DMS114 treated with DMSO at 0.1 percent for 48 hours (cell line): Measurements from ENCODE around the gene SLCO3A1.
"Not testable (repeated sequence)": the region's sequence is repeated elsewhere in the genome, so short reads cannot be mapped to it uniquely, and the experiment has no call there.

ENCODE experiments used
- DNase-seq: peaks from one replicate; lab custom pipeline; 2025; ENCODE audit not compliant: unreplicated experiment; lab: John Stamatoyannopoulos, UW

Gene SLCO3A1

GRCh38 chr15:92028389-92028724 is 174.8 kb downstream of the SLCO3A1 start:
- DNase-seq, result no peak

GRCh38 chr15:92029767-92030166 is 176.3 kb downstream of the SLCO3A1 start:
- DNase-seq, result no peak

- no peak for DNase-seq
Measured at GRCh38 chr15:92033314-92033713, 179.8 kb downstream of the SLCO3A1 start.

GRCh38 chr15:92033723-92034122 is 180.2 kb downstream of the SLCO3A1 start:
- DNase-seq, result no peak

- DNase-seq, result no peak
Measured at GRCh38 chr15:92034227-92034626, 180.7 kb downstream of the SLCO3A1 start.

GRCh38 chr15:92035551-92035950 is 182.0 kb downstream of the SLCO3A1 start:
- DNase-seq, result no peak

GRCh38 chr15:92035961-92036360 is 182.5 kb downstream of the SLCO3A1 start:
- DNase-seq, result no peak

- no peak for DNase-seq
Measured at GRCh38 chr15:92037491-92037890, 184.0 kb downstream of the SLCO3A1 start.

- DNase-seq, result no peak
Measured at GRCh38 chr15:92040350-92040749, 186.8 kb downstream of the SLCO3A1 start.

GRCh38 chr15:92041371-92041770 is 187.9 kb downstream of the SLCO3A1 start:
- no peak for DNase-seq

- DNase-seq, result no peak
Measured at GRCh38 chr15:92043283-92043682, 189.8 kb downstream of the SLCO3A1 start.

- DNase-seq, result no peak
Measured at GRCh38 chr15:92044203-92044909, 190.8 kb downstream of the SLCO3A1 start.

- DNase-seq, result no peak
Measured at GRCh38 chr15:92047900-92048299, 194.4 kb downstream of the SLCO3A1 start.

- DNase-seq, result no peak
Measured at GRCh38 chr15:92048739-92049138, 195.2 kb downstream of the SLCO3A1 start.

- no peak for DNase-seq
Measured at GRCh38 chr15:92049290-92049989, 195.9 kb downstream of the SLCO3A1 start.

- DNase-seq, result no peak
Measured at GRCh38 chr15:92050220-92050898, 196.9 kb downstream of the SLCO3A1 start.

- no peak for DNase-seq
Measured at GRCh38 chr15:92051716-92052115, 198.2 kb downstream of the SLCO3A1 start.

GRCh38 chr15:92053753-92054316 is 200.3 kb downstream of the SLCO3A1 start:
- DNase-seq, result no peak

GRCh38 chr15:92056875-92057274 is 203.4 kb downstream of the SLCO3A1 start:
- DNase-seq, result no peak

GRCh38 chr15:92059036-92059970 is 205.8 kb downstream of the SLCO3A1 start:
- DNase-seq, result no peak

- not testable (repeated sequence) for DNase-seq
Measured at GRCh38 chr15:92059971-92060311, 206.4 kb downstream of the SLCO3A1 start.
